WTC11 (cell line): ENCODE results near the gene DONSON. TPM values are rescaled to one million over a fixed set of nuclear protein-coding genes. Genes with fewer than 3 reads are reported as not detected.

Experiments used
- ATAC-seq: fragments of 200-7000 bp; cut with Tn5 transposase; 2 replicates; pipeline ENCODE4 v1.10.0; 2021; ENCODE audit warnings: mild to moderate bottlenecking, moderate library complexity
- CTCF ChIA-PET: fragments of 300-600 bp; sonication (Branson Sonifier 250); formaldehyde crosslinking; loops from one replicate; lab custom pipeline; 2021; ENCODE audit warnings: antibody characterized with exemption; lab: Charles Lee
- POLR2A ChIA-PET: fragments of 350-600 bp; sonication (Branson Sonifier 250); formaldehyde crosslinking; loops from one replicate; lab custom pipeline; 2021; ENCODE audit warnings: antibody characterized with exemption; lab: Charles Lee
- DNase-seq: peaks from one replicate; pipeline ENCODE4 v3.0.0; 2021; ENCODE audit warnings: low spot score
- H3K27ac Mint-ChIP-seq: 2 replicates; pipeline ENCODE4 v1.8.0; 2021; ENCODE audit warnings: mixed read lengths
- H3K27me3 Mint-ChIP-seq: 2 replicates; pipeline ENCODE4 v1.8.0; 2021; ENCODE audit warnings: low read depth, mild to moderate bottlenecking, moderate library complexity, mixed read lengths
- H3K36me3 Mint-ChIP-seq: 2 replicates; pipeline ENCODE4 v1.8.0; 2021; ENCODE audit warnings: mixed read lengths
- H3K4me1 Mint-ChIP-seq: 2 replicates; pipeline ENCODE4 v1.8.0; 2022; ENCODE audit warnings: mixed read lengths
- H3K4me3 Mint-ChIP-seq: 2 replicates; pipeline ENCODE4 v1.8.0; 2021; ENCODE audit warnings: mild to moderate bottlenecking, moderate library complexity, mixed read lengths
- H3K9me3 Mint-ChIP-seq: 2 replicates; pipeline ENCODE4 v1.8.0; 2021; ENCODE audit warnings: mixed read lengths
- ELF4 ChIP-seq: sonication (generic); formaldehyde crosslinking; IDR thresholded peaks from 2 replicates; pipeline ENCODE4 v1.8.1; 2022; ENCODE audit warnings: low read depth, mild to moderate bottlenecking, moderate library complexity, missing genetic modification reagents
- FOXJ3 ChIP-seq: sonication (generic); formaldehyde crosslinking; IDR thresholded peaks from 2 replicates; pipeline ENCODE4 v1.9.0; 2021; ENCODE audit warnings: missing genetic modification reagents, mild to moderate bottlenecking, borderline replicate concordance
- IRF2 ChIP-seq: sonication (generic); formaldehyde crosslinking; IDR thresholded peaks from 2 replicates; pipeline ENCODE4 v1.8.0; 2022; ENCODE audit warnings: low read depth, missing genetic modification reagents, borderline replicate concordance
- JAZF1 ChIP-seq: fragments of 250-450 bp; sonication (Bioruptor Pico); IDR thresholded peaks from 2 replicates; pipeline ENCODE4 v1.9.0; 2021; ENCODE audit warnings: moderate library complexity, mild to moderate bottlenecking, inconsistent platforms
- NFYB ChIP-seq: sonication (generic); formaldehyde crosslinking; conservative IDR thresholded peaks from 2 replicates; pipeline ENCODE4 v1.8.0; 2022; ENCODE audit warnings: low read depth, missing genetic modification reagents
- OVOL2 ChIP-seq: fragments of 250-450 bp; sonication (Bioruptor Pico); IDR thresholded peaks from 2 replicates; pipeline ENCODE4 v1.9.0; 2021; ENCODE audit warnings: mild to moderate bottlenecking, borderline replicate concordance
- SMAD3 ChIP-seq: sonication (generic); formaldehyde crosslinking; IDR thresholded peaks from 2 replicates; pipeline ENCODE4 v1.8.0; 2022; ENCODE audit warnings: missing genetic modification reagents, mild to moderate bottlenecking, borderline replicate concordance
- SOX15 ChIP-seq: fragments of 250-450 bp; sonication (Bioruptor Pico); IDR thresholded peaks from 2 replicates; pipeline ENCODE4 v1.9.0; 2021; ENCODE audit warnings: mild to moderate bottlenecking
- ZNF219 ChIP-seq: sonication (generic); formaldehyde crosslinking; IDR thresholded peaks from 2 replicates; pipeline ENCODE4 v1.8.0; 2023; ENCODE audit warnings: missing genetic modification reagents, mild to moderate bottlenecking, borderline replicate concordance
- total RNA-seq: library from RNA; stranded (reverse); gene quantifications from 3 replicates; pipeline ENCODE4 v1.2.3, GENCODE V29; 2021
- TF ChIP-seq, protein P1 (sequence below): fragments of 200-600 bp; IDR thresholded peaks from 2 replicates; pipeline ENCODE4 v1.8.0; 2022; ENCODE audit warnings: antibody characterized with exemption
- TF ChIP-seq, protein P2 (sequence below): sonication (generic); formaldehyde crosslinking; IDR thresholded peaks from 2 replicates; pipeline ENCODE4 v1.8.1; 2022; ENCODE audit warnings: low read depth, missing genetic modification reagents, borderline replicate concordance
- TF ChIP-seq, protein P3 (sequence below): sonication (generic); formaldehyde crosslinking; IDR thresholded peaks from 2 replicates; pipeline ENCODE4 v1.8.1; 2023; ENCODE audit warnings: mild to moderate bottlenecking, moderate library complexity, missing genetic modification reagents

DONSON gene
- total RNA-seq, 1 experiment from 2014 or later = 32.2 TPM

DNA sequence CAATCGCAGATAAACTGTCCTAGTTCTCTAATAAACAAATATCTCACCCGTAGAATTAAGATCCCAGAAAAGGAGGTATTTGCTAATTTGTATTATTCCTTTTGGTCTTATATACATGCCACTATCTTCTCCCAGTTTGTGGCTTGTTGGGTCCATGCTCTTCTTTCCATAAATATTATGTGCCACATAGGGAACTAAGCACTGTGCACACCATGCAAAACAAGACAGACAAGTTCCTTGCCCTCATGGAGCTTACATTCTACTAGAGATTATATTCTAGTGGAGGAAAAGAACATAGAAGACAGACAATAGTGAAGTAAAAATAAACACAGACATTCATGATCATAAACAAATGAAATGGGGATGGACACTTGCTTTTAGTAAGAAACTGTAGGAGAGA, 51.3 kb downstream of the DONSON start:
- no peak for ATAC-seq
- H3K4me1 Mint-ChIP-seq = peaks cover 8% of the 10 kb centered on the region
- H3K9me3 Mint-ChIP-seq = peaks cover 6% of the 10 kb centered on the region
- CTCF ChIA-PET = no interaction called here
- H3K36me3 Mint-ChIP-seq = peaks cover 72% of the 10 kb centered on the region
- no peak overlapping the region for H3K27ac Mint-ChIP-seq
- TF ChIP-seq OVOL2 (CRISPR knock-in tag) = no peak
- TF ChIP-seq FOXJ3 (CRISPR knock-in tag) = no peak
- TF ChIP-seq, protein P1, sequence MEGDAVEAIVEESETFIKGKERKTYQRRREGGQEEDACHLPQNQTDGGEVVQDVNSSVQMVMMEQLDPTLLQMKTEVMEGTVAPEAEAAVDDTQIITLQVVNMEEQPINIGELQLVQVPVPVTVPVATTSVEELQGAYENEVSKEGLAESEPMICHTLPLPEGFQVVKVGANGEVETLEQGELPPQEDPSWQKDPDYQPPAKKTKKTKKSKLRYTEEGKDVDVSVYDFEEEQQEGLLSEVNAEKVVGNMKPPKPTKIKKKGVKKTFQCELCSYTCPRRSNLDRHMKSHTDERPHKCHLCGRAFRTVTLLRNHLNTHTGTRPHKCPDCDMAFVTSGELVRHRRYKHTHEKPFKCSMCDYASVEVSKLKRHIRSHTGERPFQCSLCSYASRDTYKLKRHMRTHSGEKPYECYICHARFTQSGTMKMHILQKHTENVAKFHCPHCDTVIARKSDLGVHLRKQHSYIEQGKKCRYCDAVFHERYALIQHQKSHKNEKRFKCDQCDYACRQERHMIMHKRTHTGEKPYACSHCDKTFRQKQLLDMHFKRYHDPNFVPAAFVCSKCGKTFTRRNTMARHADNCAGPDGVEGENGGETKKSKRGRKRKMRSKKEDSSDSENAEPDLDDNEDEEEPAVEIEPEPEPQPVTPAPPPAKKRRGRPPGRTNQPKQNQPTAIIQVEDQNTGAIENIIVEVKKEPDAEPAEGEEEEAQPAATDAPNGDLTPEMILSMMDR = no peak
- TF ChIP-seq ELF4 (CRISPR knock-in tag) = no peak
- no peak for TF ChIP-seq IRF2
- no peak for TF ChIP-seq SMAD3 (CRISPR knock-in tag)
- TF ChIP-seq, protein P2, sequence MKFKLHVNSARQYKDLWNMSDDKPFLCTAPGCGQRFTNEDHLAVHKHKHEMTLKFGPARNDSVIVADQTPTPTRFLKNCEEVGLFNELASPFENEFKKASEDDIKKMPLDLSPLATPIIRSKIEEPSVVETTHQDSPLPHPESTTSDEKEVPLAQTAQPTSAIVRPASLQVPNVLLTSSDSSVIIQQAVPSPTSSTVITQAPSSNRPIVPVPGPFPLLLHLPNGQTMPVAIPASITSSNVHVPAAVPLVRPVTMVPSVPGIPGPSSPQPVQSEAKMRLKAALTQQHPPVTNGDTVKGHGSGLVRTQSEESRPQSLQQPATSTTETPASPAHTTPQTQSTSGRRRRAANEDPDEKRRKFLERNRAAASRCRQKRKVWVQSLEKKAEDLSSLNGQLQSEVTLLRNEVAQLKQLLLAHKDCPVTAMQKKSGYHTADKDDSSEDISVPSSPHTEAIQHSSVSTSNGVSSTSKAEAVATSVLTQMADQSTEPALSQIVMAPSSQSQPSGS (CRISPR knock-in tag) = no peak
- no peak for TF ChIP-seq SOX15
- TF ChIP-seq JAZF1 (CRISPR knock-in tag) = no peak
- TF ChIP-seq, all 79 proteins: peak for 0
- DNase-seq = no peak
- POLR2A ChIA-PET = no interaction called here
- Mint-ChIP-seq H3K4me3 (no peak overlapping the region), H3K27me3 (no peaks in the 10 kb centered on the region)

GRCh38 chr21:33531007-33531406, 57.5 kb downstream of the DONSON start:
- Mint-ChIP-seq H3K36me3 (peaks cover 88% of the 10 kb centered on the region), H3K27ac (no peak overlapping the region), H3K4me1 (no peaks in the 10 kb centered on the region), H3K9me3 (no peaks in the 10 kb centered on the region), H3K27me3 (no peaks in the 10 kb centered on the region), H3K4me3 (no peak overlapping the region)
- TF ChIP-seq ZNF219 (CRISPR knock-in tag) (no peak), NFYB (CRISPR knock-in tag) (no peak)
- TF ChIP-seq, protein P3, sequence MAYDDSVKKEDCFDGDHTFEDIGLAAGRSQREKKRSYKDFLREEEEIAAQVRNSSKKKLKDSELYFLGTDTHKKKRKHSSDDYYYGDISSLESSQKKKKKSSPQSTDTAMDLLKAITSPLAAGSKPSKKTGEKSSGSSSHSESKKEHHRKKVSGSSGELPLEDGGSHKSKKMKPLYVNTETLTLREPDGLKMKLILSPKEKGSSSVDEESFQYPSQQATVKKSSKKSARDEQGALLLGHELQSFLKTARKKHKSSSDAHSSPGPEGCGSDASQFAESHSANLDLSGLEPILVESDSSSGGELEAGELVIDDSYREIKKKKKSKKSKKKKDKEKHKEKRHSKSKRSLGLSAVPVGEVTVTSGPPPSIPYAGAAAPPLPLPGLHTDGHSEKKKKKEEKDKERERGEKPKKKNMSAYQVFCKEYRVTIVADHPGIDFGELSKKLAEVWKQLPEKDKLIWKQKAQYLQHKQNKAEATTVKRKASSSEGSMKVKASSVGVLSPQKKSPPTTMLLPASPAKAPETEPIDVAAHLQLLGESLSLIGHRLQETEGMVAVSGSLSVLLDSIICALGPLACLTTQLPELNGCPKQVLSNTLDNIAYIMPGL (CRISPR knock-in tag) = no peak
- ATAC-seq (no peak), DNase-seq (no peak)
- ChIA-PET CTCF (no interaction called here), POLR2A (no interaction called here)

Other genes starting within 250 kb of the DONSON start
- 34.1 to 37.3 TPM (median 35.7 TPM) in 3 replicates for gene IFNGR2, start 185.3 kb downstream of the DONSON start, total RNA-seq
- 21.0 to 26.0 TPM (median 25.4 TPM) in 3 replicates for gene TMEM50B, start 108.7 kb downstream of the DONSON start, total RNA-seq
- 2.6 to 4.0 TPM (median 3.5 TPM) in 3 replicates for gene DNAJC28, start 97.0 kb downstream of the DONSON start, total RNA-seq
- gene GART, start 46.6 kb downstream of the DONSON start, total RNA-seq = 173 to 223 TPM (median 177 TPM) in 3 replicates
- gene SON, start 45.6 kb downstream of the DONSON start, total RNA-seq = 259 to 309 TPM (median 274 TPM) in 3 replicates
- gene CRYZL1, start 53.1 kb upstream of the DONSON start, total RNA-seq = 21.9 to 31.8 TPM (median 24.7 TPM) in 3 replicates
- gene ITSN1, start 53.8 kb upstream of the DONSON start, total RNA-seq = 66.0 to 79.4 TPM (median 69.6 TPM) in 3 replicates